Stimulated activated CD8-positive, alpha-beta memory T cell treated with anti-CD3 and anti-CD28 coated beads, Interleukin-7, amount 100 ng/mL, for 1 hour (primary cell): ENCODE measurements around the gene CGB3.
"Not testable (repeated sequence)": the region's sequence is repeated elsewhere in the genome, so short reads cannot be mapped to it uniquely, and the experiment has no call there.

Experiments
- DNase-seq, 2 donors: peaks; one replicate each; pipeline ENCODE4 v3.0.0-alpha.2; 2020; ENCODE audit warnings: low read depth in 2 of 2

Gene CGB3

GRCh38 chr19:49024233-49024632 lies at the start of gene CGB3:
Gene CGB3, minus strand, starts transcription at chr19:49024333. Its CDS starts 362 bp downstream, at chr19:49023971.
- not testable (repeated sequence) for DNase-seq

- DNase-seq, result no peak
Observed at GRCh38 chr19:49071860-49072547, 47.9 kb upstream of the CGB3 start.

- no peak for DNase-seq
Observed at GRCh38 chr19:49070416-49070815, 46.3 kb upstream of the CGB3 start.

DNA sequence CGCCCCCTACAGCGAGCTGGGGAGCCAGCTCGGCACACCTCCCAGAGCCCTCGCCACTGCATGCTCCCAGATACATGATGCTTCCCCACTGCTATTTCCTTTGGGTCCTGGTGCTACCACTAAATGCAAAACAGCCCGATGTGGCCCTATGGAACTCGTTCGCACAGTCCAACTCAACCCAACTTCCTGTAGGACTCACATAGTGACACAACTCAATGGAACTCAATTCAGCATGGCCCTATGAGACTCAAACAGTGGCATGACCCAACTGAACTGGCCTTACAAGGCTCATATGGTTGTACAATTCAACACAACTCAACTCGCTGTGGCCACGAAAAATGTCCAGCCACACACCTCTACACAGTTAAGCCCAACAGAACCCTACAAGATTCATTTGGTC lies 44.9 kb upstream of the CGB3 start:
- DNase-seq, result no peak

DNA sequence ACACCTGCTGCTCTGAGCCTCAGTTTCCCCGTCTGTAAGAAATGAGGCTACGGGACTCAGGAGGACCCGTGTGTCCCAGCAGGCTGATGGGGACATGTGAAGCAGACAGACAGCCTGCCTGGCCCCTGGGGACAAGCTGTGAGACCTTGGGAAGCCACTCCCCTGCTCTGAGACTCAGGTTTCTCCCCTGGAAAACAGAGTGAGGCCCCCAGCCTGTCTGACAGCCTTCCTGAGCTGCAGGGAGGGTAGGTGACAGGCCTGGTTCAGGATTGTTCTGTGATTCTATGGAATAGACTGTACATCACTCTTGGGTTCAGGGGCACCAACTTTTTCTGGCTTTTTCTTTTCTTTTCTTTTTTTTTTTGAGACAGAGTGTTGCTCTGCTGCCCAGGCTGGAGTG lies 43.4 kb upstream of the CGB3 start:
- DNase-seq, result no peak

DNA sequence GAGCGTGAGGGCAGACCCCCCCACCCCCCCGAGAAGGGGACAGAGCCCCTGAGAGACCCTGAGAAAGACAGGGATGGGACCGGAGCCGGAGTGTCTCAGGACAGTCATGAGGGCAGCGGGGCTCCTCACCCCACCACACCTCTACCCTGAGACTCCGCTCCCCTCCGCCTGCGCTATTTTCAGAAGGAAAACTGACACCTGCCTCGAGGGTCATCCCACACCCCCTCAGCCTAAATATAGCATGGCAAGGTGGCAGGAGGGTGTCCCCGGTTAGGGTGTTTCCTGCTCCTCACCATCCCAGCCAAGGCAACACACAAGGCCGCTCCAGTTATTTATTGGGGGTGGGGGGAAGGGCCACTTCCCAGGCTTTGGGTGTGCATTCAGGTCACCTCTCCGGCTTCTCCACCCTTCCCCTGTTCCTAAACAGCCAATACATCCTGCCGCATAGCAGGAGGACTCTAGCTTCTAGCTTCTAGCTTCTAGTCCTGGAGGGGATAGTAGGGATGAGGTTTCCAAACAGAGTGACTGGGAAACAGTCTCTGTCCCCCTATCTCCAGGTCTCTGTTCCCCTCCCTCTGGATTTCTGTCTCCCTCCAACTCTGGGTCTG lies 41.9 kb upstream of the CGB3 start:
- DNase-seq, result no peak

- DNase-seq, result no peak
Observed at GRCh38 chr19:49064768-49065611, 40.9 kb upstream of the CGB3 start, which contains the start of gene NTF4. Gene NTF4, minus strand, starts transcription at chr19:49064818. Its CDS starts 2,821 bp downstream, at chr19:49061997.

GRCh38 chr19:49064029-49064629 lies 40.0 kb upstream of the CGB3 start:
- DNase-seq, result no peak

- DNase-seq, result no peak
Observed at GRCh38 chr19:49061445-49061844, 37.3 kb upstream of the CGB3 start.

DNA sequence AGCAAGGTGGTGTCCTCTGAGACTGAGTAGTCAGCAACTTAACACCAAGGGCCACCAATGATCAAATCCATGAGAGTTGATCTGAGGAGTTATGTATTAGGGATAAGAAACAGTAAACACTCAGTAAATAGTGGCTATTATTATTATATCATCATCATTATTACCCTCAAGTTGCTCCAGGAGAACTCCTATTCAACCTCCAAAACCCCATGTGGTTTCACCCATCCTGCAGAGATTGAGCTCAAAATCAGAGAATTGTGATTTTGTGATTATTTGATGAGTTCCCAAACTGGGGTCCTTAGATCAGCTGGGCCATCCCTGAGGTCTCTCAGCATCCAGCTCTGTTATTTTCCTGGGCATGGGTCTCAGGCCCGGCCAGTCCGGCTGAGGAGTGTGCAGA lies 36.9 kb upstream of the CGB3 start:
- no peak for DNase-seq

DNA sequence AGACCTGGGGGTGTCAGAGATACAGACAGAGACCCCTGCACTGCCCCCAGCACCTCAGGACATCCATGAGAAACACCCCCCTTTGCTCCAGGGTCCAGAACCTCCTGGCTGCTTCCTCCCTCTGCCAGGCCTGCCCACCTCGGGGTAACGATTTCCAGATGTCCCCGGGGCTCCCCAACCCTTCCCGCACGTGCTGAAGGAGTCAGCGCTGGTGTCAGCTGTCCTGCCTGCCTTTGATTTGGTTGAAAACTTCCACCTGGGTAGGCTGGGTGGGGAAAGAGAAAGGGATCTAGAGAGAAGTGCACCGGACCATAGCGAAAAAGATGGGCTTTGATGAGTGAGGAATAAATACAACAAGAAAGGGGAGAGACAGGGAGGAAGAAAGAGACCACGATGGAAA lies 34.9 kb upstream of the CGB3 start:
- no peak for DNase-seq

DNA sequence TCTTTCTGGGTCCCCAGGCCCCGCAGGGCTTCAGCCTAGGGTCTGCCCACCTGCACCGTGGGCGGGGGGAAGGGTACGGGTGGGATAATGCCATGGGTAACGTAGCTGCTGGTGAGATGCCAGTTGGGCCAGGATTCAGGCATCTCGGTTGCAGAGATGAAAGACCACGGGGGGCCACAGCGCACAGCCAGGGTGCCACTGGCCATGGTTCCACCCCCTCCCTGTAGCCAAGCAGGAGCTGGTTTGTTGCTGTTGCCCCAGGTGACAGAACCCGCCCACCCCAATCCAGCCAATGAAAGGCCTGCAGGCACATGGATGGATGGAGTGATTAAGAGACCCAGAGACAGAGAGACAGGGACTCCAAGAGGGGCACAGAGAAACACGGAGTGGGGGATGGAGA lies 34.4 kb upstream of the CGB3 start:
- DNase-seq, result no peak

DNA sequence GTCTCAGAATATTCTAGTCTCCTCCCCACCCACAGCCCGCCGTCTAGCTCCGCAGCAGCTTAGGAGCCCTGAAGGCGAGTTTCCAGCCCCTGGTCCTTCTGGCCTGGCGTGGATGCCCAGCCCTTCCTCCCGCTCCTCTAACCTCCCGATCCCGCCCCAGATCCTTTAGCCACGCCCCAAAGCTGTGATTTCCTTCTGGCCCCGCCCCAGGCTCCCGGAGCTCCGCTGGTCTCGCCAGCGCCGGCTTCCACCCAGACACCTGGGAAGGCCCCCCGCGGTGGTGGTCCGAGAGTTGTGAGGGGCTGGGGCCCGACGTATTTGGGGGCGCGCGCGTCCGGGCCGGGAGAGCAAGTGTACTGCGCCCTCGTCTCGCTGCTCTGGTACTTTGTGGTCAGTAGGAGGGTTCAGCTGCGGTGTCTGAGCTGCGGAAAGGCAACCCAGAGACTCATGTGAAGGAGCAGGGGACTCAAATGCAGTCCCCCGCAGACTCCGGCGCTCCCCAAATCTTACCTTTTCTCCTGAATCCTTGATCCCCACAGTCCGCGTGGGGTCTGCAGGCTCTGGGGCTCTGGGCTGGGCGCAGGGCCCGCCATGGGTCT lies 33.6 kb upstream of the CGB3 start, which contains the start of gene CGB7:
TSS of gene CGB7 (minus strand) at position 114 of the 599 bp plus-strand sequence. CDS start 2,374 bp downstream, outside the sequence.
- DNase-seq, result no peak

- DNase-seq, result not testable (repeated sequence)
Observed at GRCh38 chr19:49056902-49057596, 32.9 kb upstream of the CGB3 start.

GRCh38 chr19:49056101-49056901 lies 32.2 kb upstream of the CGB3 start:
- DNase-seq, result peak in 1 of 2 donors; percentile 37

DNA sequence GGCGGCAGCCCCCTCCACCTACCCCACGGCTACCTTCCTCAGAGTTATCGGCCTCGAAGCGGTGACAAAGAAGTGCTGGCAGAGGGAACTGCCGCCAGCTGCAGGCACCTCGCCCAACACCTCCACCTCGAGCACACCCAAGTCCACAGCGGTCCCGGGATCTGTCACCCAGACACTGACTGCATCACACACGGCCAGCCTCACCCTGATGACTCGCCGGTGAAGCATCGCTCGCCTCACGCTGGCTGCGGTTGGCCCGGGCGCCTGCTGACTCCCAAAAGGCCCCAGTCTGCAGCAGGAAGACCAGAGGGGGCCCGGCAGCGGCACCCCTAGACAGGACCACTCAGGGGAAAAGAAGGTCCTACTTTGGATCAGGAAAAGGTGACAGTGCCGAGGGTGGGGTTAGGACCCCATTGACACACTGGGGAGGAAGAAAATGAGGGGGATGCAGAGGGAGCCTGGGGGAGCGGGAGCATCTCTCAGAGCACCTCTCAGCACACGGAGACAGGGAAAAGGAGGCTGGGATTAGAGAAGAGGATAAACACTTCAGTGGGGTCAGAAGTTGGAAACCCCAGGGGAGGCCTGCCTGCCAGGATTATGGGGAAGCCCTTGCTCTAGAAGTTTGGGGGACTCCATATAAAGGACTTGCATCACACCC lies 26.4 kb upstream of the CGB3 start:
- not testable (repeated sequence) for DNase-seq

DNA sequence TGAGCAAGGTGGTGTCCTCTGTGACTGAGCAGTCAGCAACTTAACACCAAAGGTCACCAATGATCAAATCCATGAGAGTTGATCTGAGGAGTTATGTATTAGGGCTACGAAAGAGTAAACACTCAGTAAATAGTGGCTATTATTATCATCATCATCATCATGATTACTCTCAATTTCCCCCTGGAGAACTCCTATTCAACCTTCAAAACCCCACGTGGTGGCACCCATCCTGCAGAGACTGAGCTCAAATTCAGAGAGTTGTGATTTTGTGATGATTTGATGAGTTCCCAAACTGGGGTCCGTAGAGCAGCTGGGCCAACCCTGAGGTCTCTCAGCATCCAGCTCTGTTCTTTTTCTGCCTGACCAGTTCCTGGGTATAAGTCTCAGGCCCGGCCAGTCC lies 25.7 kb upstream of the CGB3 start:
- DNase-seq, result not testable (repeated sequence)

DNA sequence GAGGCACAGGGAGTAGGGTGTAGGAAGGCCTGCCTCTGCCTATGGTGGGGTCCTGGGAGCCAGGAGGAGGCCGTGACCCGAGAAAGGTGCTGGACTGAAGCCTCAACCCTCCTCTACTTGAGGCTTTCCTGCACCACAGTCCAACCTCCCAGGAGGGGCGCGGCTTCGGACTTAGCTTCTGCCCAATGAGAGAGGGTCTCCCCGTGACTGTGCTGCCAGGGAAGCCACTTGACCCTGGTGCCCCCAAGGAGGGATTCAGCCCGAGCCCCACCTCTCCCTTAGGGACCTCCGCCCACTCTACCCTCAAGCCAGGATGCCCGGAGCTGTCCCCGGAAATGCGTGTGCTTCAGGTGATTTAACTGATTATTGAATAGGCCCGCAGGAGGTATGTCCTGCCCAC lies 24.9 kb upstream of the CGB3 start, which contains the start of gene CGB8:
TSS of gene CGB8 (minus strand) at position 101 of the 400 bp plus-strand sequence. CDS start 372 bp downstream, outside the sequence.
- DNase-seq, result not testable (repeated sequence)

DNA sequence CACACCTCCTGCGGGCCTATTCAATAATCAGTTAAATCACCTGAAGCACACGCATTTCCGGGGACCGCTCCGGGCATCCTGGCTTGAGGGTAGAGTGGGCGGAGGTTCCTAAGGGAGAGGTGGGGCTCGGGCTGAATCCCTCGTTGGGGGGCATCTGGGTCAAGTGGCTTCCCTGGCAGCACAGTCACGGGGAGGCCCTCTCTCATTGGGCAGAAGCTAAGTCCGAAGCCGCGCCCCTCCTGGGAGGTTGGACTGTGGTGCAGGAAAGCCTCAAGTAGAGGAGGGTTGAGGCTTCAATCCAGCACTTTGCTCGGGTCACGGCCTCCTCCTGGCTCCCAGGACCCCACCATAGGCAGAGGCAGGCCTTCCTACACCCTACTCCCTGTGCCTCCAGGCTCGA lies 19.4 kb upstream of the CGB3 start, which contains the start of gene CGB5:
TSS of gene CGB5 (plus strand) at position 301 of the 400 bp plus-strand sequence. CDS start 362 bp downstream, outside the sequence.
- not testable (repeated sequence) for DNase-seq
